Thyroid gland (tissue), 4 donors: ENCODE data around the gene KRT81. TPM values are rescaled to one million over a fixed set of nuclear protein-coding genes. Genes with fewer than 3 reads are reported as not detected.

Experiments used
- DNase-seq, 2 donors: peaks; one replicate each; pipeline ENCODE4 v3.0.0-alpha.2; 2019
- H3K27ac ChIP-seq, 3 donors: fragments of 200-600 bp; sonication (generic); 1 replicate in 2 of 3; 2 replicates in 1 of 3; pipeline ENCODE4 v1.5.1; 2016 to 2019; ENCODE audit warnings: mild to moderate bottlenecking in 1 of 3, moderate library complexity in 1 of 3
- H3K27me3 ChIP-seq: fragments of 200-600 bp; sonication (generic); one replicate; pipeline ENCODE4 v1.5.1; 2019
- H3K36me3 ChIP-seq, 2 donors: fragments of 200-600 bp; sonication (generic); one replicate each; pipeline ENCODE4 v1.5.1; 2016 to 2019
- H3K4me1 ChIP-seq, 2 donors: fragments of 200-600 bp; sonication (generic); one replicate each; pipeline ENCODE4 v1.5.1; 2017 to 2019
- H3K4me3 ChIP-seq, 3 donors: fragments of 200-600 bp; sonication (generic); replicated peaks in 1 of 3; 1 replicate in 2 of 3; 2 replicates in 1 of 3; pipeline ENCODE4 v1.5.1; 2016; ENCODE audit warnings: mild to moderate bottlenecking in 1 of 3
- H3K9me3 ChIP-seq: fragments of 200-600 bp; sonication (generic); one replicate; pipeline ENCODE4 v1.5.1; 2017
- CTCF ChIP-seq, 6 experiments: fragments of 200-600 bp in 3 of 6; fragments of 450-650 bp in 3 of 6; sonication (generic) in 3 of 6; IDR thresholded peaks; one replicate each; pipeline ENCODE4 v1.5.1; 2016 to 2019; ENCODE audit warnings: antibody characterized with exemption in 6 of 6, mild to moderate bottlenecking in 2 of 6, inconsistent platforms in 1 of 6, moderate library complexity in 1 of 6
- POLR2A ChIP-seq, 2 donors: fragments of 450-650 bp; IDR thresholded peaks; one replicate each; pipeline ENCODE4 v1.6.1; 2017; ENCODE audit warnings: antibody characterized with exemption in 2 of 2, mild to moderate bottlenecking in 2 of 2, moderate library complexity in 1 of 2
- WGBS, 2 donors: methylation state at CpG; one replicate each; pipeline ENCODE4 v1.1.5; 2017; 5-methylcytosine and 5-hydroxymethylcytosine counted together
- intact Hi-C: fragments of 100-400 bp; cut with DNase I; formaldehyde crosslinking; loops from one replicate; pipeline ENCODE4 v1.15.1; 2023
- total RNA-seq, 4 donors: library from RNA; depleted of rRNA; stranded (reverse); fragments of >200 nt; gene quantifications; one replicate each; pipeline ENCODE4 v1.2.3, GENCODE V29; 2016

The KRT81 gene
- total RNA-seq, 4 donors from 2014 or later = 0.11 to 0.71 TPM; not detected in 2

- TF ChIP-seq POLR2A (IDR thresholded peaks at IDR 0.05) = no peak
- peak in 1 of 6 experiments; percentile 18 for TF ChIP-seq CTCF (IDR thresholded peaks at IDR 0.05)
- Histone ChIP-seq H3K9me3 (no peaks in the 10 kb centered on the region), H3K4me3 (no peak overlapping the region), H3K36me3 (no peaks in the 10 kb centered on the region), H3K27me3 (no peaks in the 10 kb centered on the region), H3K27ac (peak overlapping the region; percentile 97 to 99 (median 98)), H3K4me1 (peaks cover 31 to 44% of the 10 kb centered on the region in 2 donors)
- peak in 1 of 2 donors; percentile 35 for DNase-seq
- intact Hi-C loops = no loop called here
- WGBS, 2 donors = 86 to 93% methylated on average over 13 to 14 of the region's 14 CpGs
Measured at GRCh38 chr12:52279422-52280318, 11.7 kb downstream of the KRT81 start.

- TF ChIP-seq CTCF (IDR thresholded peaks at IDR 0.05) (peak; percentile 60 to 98 (median 94)), POLR2A (IDR thresholded peaks at IDR 0.05) (peak in 1 of 2 donors; percentile 76)
- peaks cover 31 to 44% of the 10 kb centered on the region in 2 donors for H3K4me1 ChIP-seq
- no peaks in the 10 kb centered on the region for H3K9me3 ChIP-seq
- intact Hi-C loops = no loop called here
- 19 to 27% methylated on average over 24 to 32 of the region's 32 CpGs for WGBS, 2 donors
- peak; percentile 84 to 85 for DNase-seq
- H3K36me3 ChIP-seq = no peaks in the 10 kb centered on the region
- peak overlapping the region; percentile 97 to 99 (median 98) for H3K27ac ChIP-seq
- no peaks in the 10 kb centered on the region for H3K27me3 ChIP-seq
- no peak overlapping the region for H3K4me3 ChIP-seq
Measured at GRCh38 chr12:52278575-52279421, 12.5 kb downstream of the KRT81 start.

- WGBS, 2 donors = 67 to 92% methylated on average over 9 of the region's 9 CpGs
- Histone ChIP-seq H3K4me1 (peaks cover 31 to 44% of the 10 kb centered on the region in 2 donors), H3K4me3 (no peak overlapping the region), H3K27me3 (no peaks in the 10 kb centered on the region), H3K9me3 (no peaks in the 10 kb centered on the region), H3K27ac (peak overlapping the region in 2 of 3 donors; percentile 34 to 98), H3K36me3 (no peaks in the 10 kb centered on the region)
- no peak for TF ChIP-seq CTCF (IDR thresholded peaks at IDR 0.05)
- peak in 1 of 2 donors; percentile 32 for TF ChIP-seq POLR2A (IDR thresholded peaks at IDR 0.05)
- DNase-seq = peak; percentile 40 to 83
- intact Hi-C loops = no loop called here
Measured at GRCh38 chr12:52277486-52278245, 13.7 kb downstream of the KRT81 start.

- Histone ChIP-seq H3K9me3 (no peaks in the 10 kb centered on the region), H3K27me3 (no peaks in the 10 kb centered on the region), H3K36me3 (no peaks in the 10 kb centered on the region), H3K4me1 (peaks cover 18 to 30% of the 10 kb centered on the region in 2 donors), H3K4me3 (no peak overlapping the region), H3K27ac (no peak overlapping the region)
- DNase-seq = no peak
- WGBS, 2 donors = 82 to 96% methylated on average over 3 of the region's 3 CpGs
- intact Hi-C loops = no loop called here
- TF ChIP-seq CTCF (IDR thresholded peaks at IDR 0.05) (no peak), POLR2A (IDR thresholded peaks at IDR 0.05) (no peak)
Measured at GRCh38 chr12:52275686-52276085, 15.6 kb downstream of the KRT81 start.
